ENCODE results near the gene ASTL.
"Not testable (repeated sequence)": the region's sequence is repeated elsewhere in the genome, so short reads cannot be mapped to it uniquely, and the experiment has no call there.

Gene ASTL

DNA sequence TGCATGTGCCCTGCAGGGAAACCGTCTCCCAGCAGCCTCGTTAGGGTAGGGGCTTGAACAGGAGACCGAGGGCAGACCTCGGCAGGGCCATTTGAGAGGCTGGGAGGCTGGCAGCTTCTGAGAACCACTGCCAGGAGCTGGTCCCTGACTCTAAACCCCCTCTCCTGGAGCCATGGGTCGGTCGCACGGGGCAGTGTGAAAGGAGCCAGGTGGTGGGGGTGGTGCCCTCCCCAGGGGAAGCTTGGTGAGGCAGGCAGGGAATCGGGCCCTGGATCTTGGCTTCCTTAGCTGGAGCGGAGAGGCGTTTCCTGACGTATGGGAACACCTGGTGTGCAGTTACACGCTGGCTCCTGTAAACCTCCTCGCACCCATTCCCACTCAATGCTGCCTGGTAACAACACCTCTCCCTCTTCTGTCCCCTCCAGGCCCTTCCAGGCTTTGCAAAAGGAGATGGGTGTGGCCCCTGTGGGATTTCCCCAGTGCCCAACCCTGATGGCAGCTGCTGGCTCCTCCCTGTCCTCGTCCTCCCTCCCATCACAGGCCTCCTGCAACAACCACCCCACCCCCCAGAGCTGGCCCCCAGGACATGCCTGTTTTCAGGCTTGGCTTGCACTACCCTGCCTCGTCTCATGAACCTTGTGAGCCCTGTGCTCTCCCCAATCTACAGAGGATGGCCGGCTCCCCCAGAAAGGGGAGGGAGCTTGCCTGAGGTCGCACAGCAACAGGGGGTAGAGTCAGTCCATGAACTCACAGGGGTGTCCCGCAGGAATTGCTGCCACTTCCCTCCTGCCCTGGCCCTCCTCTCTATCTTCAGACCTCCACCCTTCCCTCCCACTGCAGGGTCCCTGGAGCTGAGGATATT, 46.4 kb downstream of the ASTL start:
- DNase-seq (ENCODE audit: insufficient read length, low spot score) (no peak), FAIRE-seq (no peak)

DNA sequence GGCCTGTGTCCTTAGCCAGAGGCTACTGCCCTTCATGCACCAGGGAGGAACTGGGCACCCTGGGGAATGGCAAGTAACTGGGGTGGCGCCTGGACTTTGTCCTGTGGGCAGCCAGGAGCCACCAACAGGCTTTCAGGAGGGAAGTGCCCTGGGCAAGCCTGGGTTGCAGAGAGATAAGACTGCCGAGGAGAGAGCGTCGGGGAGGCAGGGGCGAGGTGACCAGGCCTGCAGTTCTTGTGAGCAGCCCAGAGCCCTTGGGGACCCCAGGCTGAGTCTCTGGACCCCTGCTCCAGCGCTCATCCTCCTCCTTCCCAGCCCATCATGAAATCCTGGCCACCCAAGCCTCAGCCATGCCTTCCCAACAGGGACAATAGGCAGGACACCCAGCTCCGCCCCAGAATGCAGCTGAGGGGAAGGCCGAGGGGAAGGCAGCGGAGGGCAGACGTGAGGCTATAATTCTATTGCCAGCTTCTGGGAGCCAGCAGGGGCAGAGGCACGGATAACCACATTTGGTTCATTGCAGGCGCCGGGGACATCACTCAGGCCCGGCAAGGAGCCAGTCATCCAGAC, 47.1 kb downstream of the ASTL start:
- no peak for DNase-seq (ENCODE audit: insufficient read length, low spot score)

More for the DNA sequence above, 46.4 kb downstream of the ASTL start:
- TF ChIP-seq POLR2A (IDR thresholded peaks at IDR 0.05; ENCODE audit: low read depth, low read length): no peak

DNA sequence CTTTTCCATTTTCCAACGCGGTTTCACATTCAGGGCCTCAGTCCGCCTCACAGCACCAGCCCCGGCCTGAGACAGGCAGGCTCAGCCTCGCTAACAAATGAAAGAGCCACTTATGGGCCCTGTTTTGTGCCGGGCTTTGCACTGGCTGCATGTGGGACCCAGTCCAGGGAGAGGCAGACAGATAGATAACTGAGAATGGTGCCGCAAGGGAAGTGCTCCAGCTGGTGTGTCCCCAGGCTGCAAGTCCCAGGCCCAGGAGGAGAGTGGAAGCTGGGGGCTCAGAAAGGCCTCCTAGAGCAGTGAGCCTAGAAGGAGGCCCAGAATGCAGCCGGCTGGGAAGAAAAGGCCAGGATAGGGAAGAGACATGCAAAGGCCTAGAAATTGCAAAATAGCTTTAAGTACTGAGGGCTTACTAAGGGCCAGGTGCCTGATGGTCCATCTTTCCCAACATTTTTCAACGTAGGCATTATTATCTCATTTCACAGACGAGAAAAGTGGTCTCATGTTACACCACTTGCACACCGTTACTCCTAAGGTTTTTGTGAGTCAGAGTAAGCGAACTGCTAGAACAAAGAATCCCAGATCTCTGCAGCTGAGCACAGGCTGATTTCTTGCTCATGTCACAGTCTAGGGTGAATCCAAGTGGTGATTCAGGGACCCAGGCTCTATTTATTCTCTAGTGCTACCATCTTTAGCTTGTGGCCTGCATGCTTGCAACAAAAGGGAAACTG, 47.9 kb downstream of the ASTL start:
- DNase-seq (ENCODE audit: insufficient read length, low spot score): no peak
- no peak for TF ChIP-seq POLR2A (IDR thresholded peaks at IDR 0.05; ENCODE audit: low read depth, low read length)
- no peak for FAIRE-seq

More for the DNA sequence above, 47.1 kb downstream of the ASTL start:
- no peak for FAIRE-seq
- no peak for TF ChIP-seq POLR2A (IDR thresholded peaks at IDR 0.05; ENCODE audit: low read depth, low read length)

DNA sequence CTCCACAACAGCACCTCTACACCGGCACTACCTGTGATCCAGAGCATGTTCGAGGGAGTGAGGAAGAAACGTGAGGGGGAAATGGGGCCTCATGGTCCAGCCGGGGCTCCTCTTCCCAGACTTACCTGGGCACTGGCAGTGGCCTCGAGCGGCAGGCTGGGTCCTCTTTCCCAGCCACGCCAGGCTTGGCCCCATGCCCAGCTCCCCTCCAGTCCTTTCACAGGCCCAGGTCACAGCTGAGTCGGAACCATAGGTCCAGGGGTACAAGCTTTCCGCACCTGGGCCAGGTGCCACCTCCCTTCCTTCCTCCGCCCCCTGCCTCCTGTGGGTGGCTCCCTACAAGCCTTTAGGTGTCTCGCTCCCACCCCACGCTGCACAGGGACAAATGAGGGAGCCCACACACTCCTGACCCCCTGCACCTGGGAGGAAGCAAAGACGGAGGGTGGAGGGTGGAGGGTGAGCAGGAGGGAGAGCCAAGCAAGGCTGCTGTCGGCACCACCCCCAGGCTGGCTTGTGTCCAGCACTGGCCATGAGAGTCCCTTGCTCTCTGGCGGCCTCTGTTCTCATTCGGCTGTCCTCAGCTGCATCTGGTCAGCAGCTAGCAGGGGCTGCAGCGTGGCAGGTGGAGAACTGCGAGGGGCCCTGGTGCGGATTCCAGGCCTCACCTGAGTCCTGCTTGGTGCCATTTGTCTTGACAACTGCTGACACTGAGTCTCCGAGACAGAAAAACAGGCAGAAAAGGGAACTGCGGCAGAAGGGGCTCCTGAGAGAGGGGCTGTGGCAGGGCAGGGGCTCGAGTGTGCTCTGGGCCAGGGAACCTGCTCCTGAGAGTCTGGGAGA, 48.7 kb downstream of the ASTL start:
- FAIRE-seq (no peak), DNase-seq (ENCODE audit: insufficient read length, low spot score) (no peak)
- TF ChIP-seq POLR2A (IDR thresholded peaks at IDR 0.05; ENCODE audit: low read depth, low read length): no peak

DNA sequence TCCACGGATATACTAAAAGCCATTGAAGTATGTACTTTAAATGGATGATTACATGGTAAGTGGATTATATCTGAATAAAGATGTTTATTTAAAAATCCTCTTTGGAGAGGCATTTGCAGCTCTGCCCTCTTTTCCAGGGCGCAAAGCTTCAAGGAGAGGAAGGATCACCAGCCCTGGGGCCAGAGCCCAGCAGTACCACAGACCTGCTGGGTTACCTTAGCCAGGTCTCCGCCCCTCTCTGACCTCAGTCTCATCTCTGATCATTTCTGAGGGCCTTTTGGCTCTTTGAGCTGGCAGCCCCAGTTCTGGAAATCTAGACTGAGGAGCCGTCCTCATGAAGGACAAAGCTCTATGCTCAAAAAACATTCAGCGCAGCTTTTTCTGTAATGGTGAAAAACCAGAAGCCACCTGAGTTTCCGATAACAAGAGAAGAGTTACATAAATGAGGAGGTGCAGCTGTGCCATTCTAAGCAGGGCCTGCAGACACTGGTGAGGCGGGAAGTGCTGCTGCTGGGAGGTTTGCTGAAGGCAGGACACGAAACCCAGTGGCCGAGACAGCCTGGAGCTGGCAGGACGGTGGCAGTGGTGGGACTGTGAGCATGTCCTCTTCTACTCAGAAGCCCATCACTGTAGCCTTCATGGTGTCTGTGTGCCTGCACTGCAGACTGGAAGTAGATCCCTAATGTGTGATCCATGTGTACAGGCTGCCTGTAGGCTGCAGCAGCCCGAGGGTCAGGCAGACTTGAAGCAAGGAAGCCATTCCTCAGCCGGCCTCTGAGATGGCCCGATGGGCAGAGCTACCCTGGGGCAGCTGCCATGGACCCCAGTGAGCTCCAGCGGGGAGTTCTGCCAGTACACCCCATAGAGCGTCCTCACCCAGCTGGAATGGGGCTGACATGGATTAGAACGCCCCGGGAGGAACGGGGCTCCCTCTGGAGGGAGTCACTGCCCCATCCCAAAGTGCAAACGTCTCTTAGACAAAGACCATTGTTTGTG, 49.7 kb downstream of the ASTL start:
- DNase-seq (ENCODE audit: insufficient read length, low spot score) (no peak), FAIRE-seq (no peak)
- TF ChIP-seq POLR2A (IDR thresholded peaks at IDR 0.05; ENCODE audit: low read depth, low read length): no peak

DNA sequence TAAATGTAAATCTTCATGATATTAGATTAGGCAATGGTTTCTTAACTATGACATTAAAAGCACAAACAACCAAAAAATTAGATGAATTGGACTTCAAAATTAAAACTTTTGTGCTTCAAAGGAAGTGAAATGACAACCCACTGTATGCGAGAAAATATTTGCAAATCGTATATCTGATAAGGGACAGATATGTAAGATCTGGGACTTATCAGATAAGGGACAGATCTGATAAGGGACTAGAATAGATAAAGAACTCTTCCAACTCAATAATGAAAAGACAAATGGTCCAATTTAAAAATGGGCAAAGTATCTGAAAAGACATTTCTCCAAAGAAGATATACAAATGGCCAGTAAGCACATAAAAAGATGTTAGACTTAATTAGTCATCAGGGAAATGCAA, 51.2 kb downstream of the ASTL start:
- DNase-seq (ENCODE audit: insufficient read length, low spot score): no peak
- FAIRE-seq: no peak
- TF ChIP-seq POLR2A (IDR thresholded peaks at IDR 0.05; ENCODE audit: low read depth, low read length): no peak

DNA sequence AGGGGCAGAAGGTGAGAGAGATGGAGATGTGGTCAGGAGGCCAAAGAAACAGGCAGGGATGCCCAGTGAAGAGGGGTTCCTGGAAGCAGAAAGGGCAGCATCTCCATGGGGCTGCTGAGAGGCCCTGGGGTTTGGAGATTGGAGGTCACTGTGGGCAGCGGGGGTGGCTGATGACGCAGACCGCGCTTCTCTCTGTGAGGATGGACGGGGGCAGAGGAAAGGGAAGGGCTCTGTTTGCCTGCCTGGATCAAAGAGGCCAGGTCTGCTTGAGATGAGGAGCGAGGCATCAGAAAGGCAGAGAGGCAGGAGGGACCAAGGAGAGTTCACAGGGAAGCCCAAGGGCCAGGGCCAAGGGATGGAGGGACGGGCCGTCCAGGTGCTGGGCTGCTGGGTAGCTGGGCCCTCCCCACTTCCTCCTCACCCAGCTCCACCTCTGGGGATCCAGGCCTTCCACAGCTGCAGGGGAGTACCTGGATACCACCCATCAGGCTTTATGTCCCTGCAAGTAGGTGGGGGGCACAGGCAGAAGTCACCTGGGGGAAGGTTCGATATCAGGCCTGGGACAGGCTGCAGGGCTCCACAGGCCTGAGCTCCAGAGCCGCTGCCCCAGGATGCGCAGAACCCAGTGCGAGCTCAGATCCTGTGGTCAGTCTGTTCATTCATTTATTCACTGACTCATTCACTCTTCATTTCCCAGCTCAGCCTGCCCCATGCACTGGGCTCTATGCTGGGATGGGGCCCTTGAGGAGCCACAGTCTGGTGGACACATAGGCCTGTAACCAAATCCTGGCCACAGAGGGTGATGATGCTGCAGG, 52.6 kb downstream of the ASTL start:
- FAIRE-seq (no peak), DNase-seq (ENCODE audit: insufficient read length, low spot score) (no peak)
- no peak for TF ChIP-seq POLR2A (IDR thresholded peaks at IDR 0.05; ENCODE audit: low read depth, low read length)

DNA sequence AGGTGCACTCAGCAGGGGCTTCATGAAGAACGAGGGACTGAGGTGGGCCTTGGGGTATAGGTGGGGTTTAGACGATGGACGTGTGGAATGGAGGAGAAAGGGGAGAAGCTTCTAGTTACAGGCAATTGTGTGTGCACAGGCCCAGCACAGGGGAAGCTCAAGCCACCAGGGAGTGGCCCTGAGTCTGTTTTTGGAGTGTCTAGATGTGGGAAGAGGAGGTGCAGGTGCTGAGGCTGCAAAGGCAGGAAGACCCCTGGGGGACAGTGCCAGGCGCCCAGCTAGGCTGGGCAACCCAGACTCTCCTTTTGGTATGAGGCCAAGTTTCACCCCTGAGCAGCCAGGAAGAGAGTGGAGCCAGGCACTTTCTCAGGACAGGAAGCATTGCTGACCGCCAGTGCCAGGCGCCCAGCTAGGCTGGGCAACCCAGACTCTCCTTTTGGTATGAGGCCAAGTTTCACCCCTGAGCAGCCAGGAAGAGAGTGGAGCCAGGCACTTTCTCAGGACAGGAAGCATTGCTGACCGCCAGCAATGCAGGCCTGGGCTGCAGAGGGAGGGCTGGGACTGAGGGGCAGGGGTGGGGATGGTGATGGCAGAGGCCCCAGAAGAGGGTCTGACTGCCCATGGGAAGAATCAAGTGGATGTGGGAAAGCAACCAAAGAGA, 53.3 kb downstream of the ASTL start:
- DNase-seq (ENCODE audit: insufficient read length, low spot score); FAIRE-seq: not testable (repeated sequence)

DNA sequence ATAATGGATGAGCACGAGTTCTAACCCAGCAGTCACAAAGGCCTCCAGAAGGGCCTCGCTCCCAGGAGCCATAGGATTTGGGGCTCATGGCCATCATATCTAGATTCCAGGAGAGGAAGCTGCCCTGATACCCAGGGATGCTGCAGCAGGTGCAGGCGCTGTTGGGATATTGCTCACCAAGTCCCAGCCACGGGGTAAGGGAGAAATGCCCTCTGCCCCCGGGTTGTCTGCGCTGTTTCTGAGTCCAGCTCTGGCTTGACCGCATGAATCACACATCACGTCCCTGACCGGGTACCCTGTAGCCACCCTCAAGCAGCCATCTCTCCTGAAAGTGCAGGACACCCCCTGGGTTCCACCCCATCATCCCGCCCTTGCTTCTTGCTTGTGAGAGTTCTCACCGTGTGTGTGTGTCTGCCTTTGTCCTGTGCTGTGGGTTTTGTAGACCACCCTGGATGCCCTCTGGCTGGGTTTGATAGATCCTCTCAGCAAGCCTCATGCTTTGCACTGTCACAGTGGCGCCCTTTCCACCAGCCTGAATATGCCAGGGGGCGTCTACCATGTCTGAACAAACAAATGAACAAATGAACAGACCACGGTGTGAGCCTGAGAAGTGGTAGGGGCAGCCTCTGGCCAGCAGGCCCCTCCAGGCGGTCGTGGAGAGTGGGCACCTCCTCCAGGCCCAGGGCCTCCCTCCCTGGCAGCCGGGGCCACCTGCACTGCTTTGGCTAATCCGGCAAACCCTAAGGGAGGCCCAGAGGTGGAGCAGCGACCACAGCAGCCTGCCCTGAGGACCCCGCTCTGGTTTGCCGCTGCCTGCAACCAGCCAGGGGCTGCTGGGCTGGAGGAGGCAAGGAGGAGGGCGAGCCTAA, 54.1 kb downstream of the ASTL start:
- TF ChIP-seq POLR2A (IDR thresholded peaks at IDR 0.05; ENCODE audit: low read depth, low read length): no peak
- DNase-seq (ENCODE audit: insufficient read length, low spot score) (no peak), FAIRE-seq (no peak)

DNA sequence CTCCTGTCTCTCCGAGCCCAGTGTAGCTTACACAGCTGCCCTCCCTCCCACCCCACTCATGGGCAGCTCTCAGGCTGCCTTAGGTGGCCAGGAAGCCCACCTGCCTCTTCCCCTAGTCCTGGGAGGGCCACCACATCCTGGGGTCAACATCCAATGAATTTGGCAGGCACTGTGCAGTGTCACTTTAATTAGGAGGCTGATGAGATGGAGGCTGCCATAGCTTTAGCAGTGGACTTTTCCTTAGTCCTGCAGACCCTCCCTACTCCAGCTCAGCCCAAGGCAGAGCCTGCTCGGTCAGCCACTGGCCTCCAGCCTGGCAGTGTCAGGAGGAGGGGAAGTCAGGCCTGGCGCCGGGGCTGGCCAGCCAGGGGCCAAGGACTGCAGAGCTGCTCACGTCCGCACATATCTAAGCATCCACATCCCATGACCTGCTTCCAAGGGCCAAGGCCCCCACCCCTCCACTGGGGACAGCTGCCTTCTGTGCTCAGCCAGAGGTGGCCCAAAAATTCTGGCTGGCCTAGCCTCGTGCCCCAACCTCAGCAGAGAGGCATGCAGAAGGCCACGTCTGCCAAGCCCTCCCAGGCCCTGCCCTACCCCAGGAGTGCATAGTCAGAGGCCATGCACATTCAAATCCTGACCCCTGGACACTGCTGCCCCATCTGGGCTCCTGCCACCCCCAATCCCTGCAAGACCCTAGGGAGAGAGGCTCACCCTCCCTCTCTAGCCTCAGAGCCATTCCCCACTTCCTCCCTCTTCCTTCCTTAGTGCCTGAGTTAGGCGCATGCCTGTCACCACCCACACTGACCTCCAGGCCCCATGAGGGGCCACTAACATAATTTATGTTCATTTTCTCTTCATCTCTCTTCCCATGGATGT, 55.0 kb downstream of the ASTL start:
- TF ChIP-seq POLR2A (IDR thresholded peaks at IDR 0.05; ENCODE audit: low read depth, low read length): no peak
- FAIRE-seq: no peak
- DNase-seq (ENCODE audit: insufficient read length, low spot score): no peak

All from H54 (cell line).